ENCODE data around the gene IER5. TPM values are rescaled to one million over a fixed set of nuclear protein-coding genes. Genes with fewer than 3 reads are reported as not detected.

Gene IER5
- total RNA-seq, 1 donor from 2014 or later, result 14.1 TPM

GRCh38 chr1:181097242-181097641 is 8.7 kb downstream of the IER5 start:
- no peak for DNase-seq (ENCODE audit: low read depth in 2 of 2)

- DNase-seq (ENCODE audit: low read depth in 2 of 2), result peak; percentile 54 to 69
These were observed 10.9 kb downstream of the IER5 start for GRCh38 chr1:181099152-181100014.

GRCh38 chr1:181100015-181100905 is 11.8 kb downstream of the IER5 start:
- peak; percentile 49 to 74 for DNase-seq (ENCODE audit: low read depth in 2 of 2)

- no peak for DNase-seq (ENCODE audit: low read depth in 2 of 2)
These were observed 12.4 kb downstream of the IER5 start for GRCh38 chr1:181100934-181101333.

- DNase-seq (ENCODE audit: low read depth in 2 of 2), result peak in 1 of 2 donors; percentile 72
These were observed 13.2 kb downstream of the IER5 start for GRCh38 chr1:181101581-181102226.

- no peak for DNase-seq (ENCODE audit: low read depth in 2 of 2)
These were observed 14.3 kb downstream of the IER5 start for GRCh38 chr1:181102841-181103240.

- no peak for DNase-seq (ENCODE audit: low read depth in 2 of 2)
These were observed 14.9 kb downstream of the IER5 start for GRCh38 chr1:181103399-181103798.

GRCh38 chr1:181104042-181104789 is 15.7 kb downstream of the IER5 start:
- DNase-seq (ENCODE audit: low read depth in 2 of 2), result no peak

- peak; percentile 54 to 56 for DNase-seq (ENCODE audit: low read depth in 2 of 2)
These were observed 16.3 kb downstream of the IER5 start for GRCh38 chr1:181104790-181105133.

- DNase-seq (ENCODE audit: low read depth in 2 of 2), result peak; percentile 93 to 96
These were observed 16.9 kb downstream of the IER5 start for GRCh38 chr1:181105134-181106021.

- no peak for DNase-seq (ENCODE audit: low read depth in 2 of 2)
These were observed 17.5 kb downstream of the IER5 start for GRCh38 chr1:181106022-181106312.

- peak in 1 of 2 donors; percentile 47 for DNase-seq (ENCODE audit: low read depth in 2 of 2)
These were observed 18.0 kb downstream of the IER5 start for GRCh38 chr1:181106479-181106878.

- DNase-seq (ENCODE audit: low read depth in 2 of 2), result no peak
These were observed 19.2 kb downstream of the IER5 start for GRCh38 chr1:181107711-181108110.

GRCh38 chr1:181108304-181108867 is 19.9 kb downstream of the IER5 start:
- DNase-seq (ENCODE audit: low read depth in 2 of 2), result no peak

GRCh38 chr1:181110013-181110412 is 21.5 kb downstream of the IER5 start:
- DNase-seq (ENCODE audit: low read depth in 2 of 2), result no peak

- no peak for DNase-seq (ENCODE audit: low read depth in 2 of 2)
These were observed 23.1 kb downstream of the IER5 start for GRCh38 chr1:181111559-181111958.

- DNase-seq (ENCODE audit: low read depth in 2 of 2), result peak; percentile 90 to 96
These were observed 23.8 kb downstream of the IER5 start for GRCh38 chr1:181112071-181112929.

GRCh38 chr1:181113059-181113641 is 24.6 kb downstream of the IER5 start:
- no peak for DNase-seq (ENCODE audit: low read depth in 2 of 2)

Data from lung microvascular endothelial cell (primary cell).